GM12878 (cell line): ENCODE data around the gene CNN3.

Experiments
- EZH2 ChIP-seq: IDR thresholded peaks from 2 replicates; pipeline ENCODE4 v1.6.1; 2012; ENCODE audit warnings: low read depth, mild to moderate bottlenecking, control low read depth, inconsistent platforms, low read length, borderline replicate concordance; ENCODE audit not compliant: control insufficient read depth
- TARDBP ChIP-seq: IDR thresholded peaks from 2 replicates; pipeline ENCODE4 v1.6.1; 2016; ENCODE audit warnings: borderline replicate concordance

GRCh38 chr1:94864821-94865220 is 62.1 kb downstream of the CNN3 start:
- TF ChIP-seq TARDBP, result no peak
- TF ChIP-seq EZH2, result no peak
